Measurements from ENCODE around the gene SORCS1. TPM values are rescaled to one million over a fixed set of nuclear protein-coding genes. Genes with fewer than 3 reads are reported as not detected.

Gene SORCS1
- total RNA-seq, 1 experiment from 2014 or later, result not detected

- no peaks in the 10 kb centered on the region for H3K9me2 ChIP-seq (ENCODE audit: insufficient read depth)
- no peaks in the 10 kb centered on the region; a peak in 1 of 4 replicates for H3K4me1 ChIP-seq (ENCODE audit: control insufficient read depth in 1 of 2, insufficient read depth in 2 of 2, low read length in 2 of 2)
- no peak for ATAC-seq
- H3K9ac ChIP-seq (ENCODE audit: low read length), result no peak overlapping the region
- no TSS peak for BruUV-seq (replicated peaks)
- ChIA-PET RAD21 (ENCODE audit: low non-redundant PET in 1 of 2, low total read pairs in 2 of 2, uncharacterized antibody in 2 of 2, unreplicated experiment in 2 of 2) (no interaction called here), CTCF (no interaction called here), POLR2A (no interaction called here)
- no peaks in the 10 kb centered on the region for H3K36me3 ChIP-seq (ENCODE audit: control insufficient read depth in 1 of 2, insufficient read depth in 2 of 2, low read length in 2 of 2)
- no peak overlapping the region for H2AFZ ChIP-seq (ENCODE audit: low read depth, low read length, poor library complexity, severe bottlenecking)
- intact Hi-C loops (cut with micrococcal nuclease), result no loop called here
- H3K4me3 ChIP-seq (replicated peaks in 1 of 2; ENCODE audit: low read depth in 1 of 2, low read length in 2 of 2), result no peak overlapping the region
- H3K9me3 ChIP-seq (ENCODE audit: control insufficient read depth in 1 of 2, insufficient read depth in 1 of 2, low read depth in 1 of 2, low read length in 2 of 2), result peaks cover 25 to 32% of the 10 kb centered on the region in 2 experiments; a peak in 2 of 4 replicates
- no peak for DNase-seq (ENCODE audit: low read depth, low spot score)
- no peak overlapping the region for H3K4me2 ChIP-seq (ENCODE audit: low read length)
- H3K27me3 ChIP-seq (ENCODE audit: insufficient read depth, low read length), result no peaks in the 10 kb centered on the region
- no peak overlapping the region for H3K27ac ChIP-seq (ENCODE audit: low read depth, low read length)
- no peaks in the 10 kb centered on the region for H4K20me1 ChIP-seq (ENCODE audit: insufficient read depth)
- no peaks in the 10 kb centered on the region for H3K79me2 ChIP-seq (ENCODE audit: insufficient read depth, low read length)
- TF ChIP-seq EZH2 (IDR thresholded peaks at IDR 0.05) (no peak), CTCF (IDR thresholded peaks at IDR 0.05 in 2 of 3, conservative IDR thresholded peaks at IDR 0.05 in 1 of 3; ENCODE audit: borderline replicate concordance in 1 of 3, insufficient read depth in 1 of 3, low read depth in 2 of 3, low read length in 2 of 3) (no peak), EZH2phosphoT487 (IDR thresholded peaks at IDR 0.05; ENCODE audit: borderline replicate concordance) (no peak), FOSL1 (IDR thresholded peaks at IDR 0.05; ENCODE audit: low read depth) (no peak), JUND (IDR thresholded peaks at IDR 0.05) (no peak), ELF1 (IDR thresholded peaks at IDR 0.05; ENCODE audit: borderline replicate concordance, low read depth) (no peak), YY1 (IDR thresholded peaks at IDR 0.05; ENCODE audit: extremely low read depth, insufficient replicate concordance, low read depth, low read length) (no peak), EGR1 (IDR thresholded peaks at IDR 0.05; ENCODE audit: low read depth) (no peak), CEBPB (IDR thresholded peaks at IDR 0.05; ENCODE audit: low read depth) (no peak), SIN3A (IDR thresholded peaks at IDR 0.05; ENCODE audit: low read depth) (no peak)
These were observed 92.5 kb downstream of the SORCS1 start for GRCh38 chr10:107072028-107072427.

- ATAC-seq (no peak), DNase-seq (ENCODE audit: low read depth, low spot score) (no peak)
- RAD21 ChIA-PET (ENCODE audit: low non-redundant PET in 1 of 2, low total read pairs in 2 of 2, uncharacterized antibody in 2 of 2, unreplicated experiment in 2 of 2), result no interaction called here
- BruUV-seq (replicated peaks), result no TSS peak
- H3K4me1 ChIP-seq (ENCODE audit: control insufficient read depth in 1 of 2, insufficient read depth in 2 of 2, low read length in 2 of 2), result no peaks in the 10 kb centered on the region; a peak in 1 of 4 replicates
- POLR2A ChIA-PET, result no interaction called here
- no peak overlapping the region for H3K27ac ChIP-seq (ENCODE audit: low read depth, low read length)
- no peaks in the 10 kb centered on the region for H3K9me2 ChIP-seq (ENCODE audit: insufficient read depth)
- no peaks in the 10 kb centered on the region for H3K79me2 ChIP-seq (ENCODE audit: insufficient read depth, low read length)
- no peaks in the 10 kb centered on the region for H3K27me3 ChIP-seq (ENCODE audit: insufficient read depth, low read length)
- intact Hi-C loops (cut with micrococcal nuclease), result no loop called here
- no peak overlapping the region for H3K4me2 ChIP-seq (ENCODE audit: low read length)
- peaks cover 27% of the 10 kb centered on the region in 2 experiments; a peak in 2 of 4 replicates for H3K9me3 ChIP-seq (ENCODE audit: control insufficient read depth in 1 of 2, insufficient read depth in 1 of 2, low read depth in 1 of 2, low read length in 2 of 2)
- no peak overlapping the region for H3K4me3 ChIP-seq (replicated peaks in 1 of 2; ENCODE audit: low read depth in 1 of 2, low read length in 2 of 2)
- no peaks in the 10 kb centered on the region for H4K20me1 ChIP-seq (ENCODE audit: insufficient read depth)
- CTCF ChIA-PET, result no interaction called here
- H2AFZ ChIP-seq (ENCODE audit: low read depth, low read length, poor library complexity, severe bottlenecking), result no peak overlapping the region
- H3K36me3 ChIP-seq (ENCODE audit: control insufficient read depth in 1 of 2, insufficient read depth in 2 of 2, low read length in 2 of 2), result no peaks in the 10 kb centered on the region
- H3K9ac ChIP-seq (ENCODE audit: low read length), result no peak overlapping the region
- TF ChIP-seq SIN3A (IDR thresholded peaks at IDR 0.05; ENCODE audit: low read depth) (no peak), POLR2A (IDR thresholded peaks at IDR 0.05; ENCODE audit: borderline replicate concordance, extremely low read depth, insufficient read depth, insufficient read length) (no peak), SRF (IDR thresholded peaks at IDR 0.05; ENCODE audit: low read depth) (no peak), EZH2 (IDR thresholded peaks at IDR 0.05) (no peak), ZNF274 (IDR thresholded peaks at IDR 0.05; ENCODE audit: low read depth, low read length) (no peak), ELF1 (IDR thresholded peaks at IDR 0.05; ENCODE audit: borderline replicate concordance, low read depth) (no peak), JUND (IDR thresholded peaks at IDR 0.05) (no peak), ZBTB33 (IDR thresholded peaks at IDR 0.05; ENCODE audit: extremely low read depth, insufficient replicate concordance, low read length) (no peak), EGR1 (IDR thresholded peaks at IDR 0.05; ENCODE audit: low read depth) (no peak)
These were observed 93.2 kb downstream of the SORCS1 start for GRCh38 chr10:107071301-107071700.

All from HCT116 (cell line).